Hepatocyte (in vitro differentiated cells): Measurements from ENCODE around the gene ZNF714.

Experiments used
- CTCF ChIP-seq: fragments of 200-600 bp; sonication (generic); IDR thresholded peaks from 2 replicates; pipeline ENCODE4 v1.5.1; 2016; ENCODE audit warnings: antibody characterized with exemption, mild to moderate bottlenecking; ENCODE audit not compliant: poor library complexity
- EZH2 ChIP-seq: fragments of 200-600 bp; sonication (generic); IDR thresholded peaks from 2 replicates; pipeline ENCODE4 v1.6.1; 2016; ENCODE audit warnings: antibody characterized with exemption, mild to moderate bottlenecking, borderline replicate concordance

DNA sequence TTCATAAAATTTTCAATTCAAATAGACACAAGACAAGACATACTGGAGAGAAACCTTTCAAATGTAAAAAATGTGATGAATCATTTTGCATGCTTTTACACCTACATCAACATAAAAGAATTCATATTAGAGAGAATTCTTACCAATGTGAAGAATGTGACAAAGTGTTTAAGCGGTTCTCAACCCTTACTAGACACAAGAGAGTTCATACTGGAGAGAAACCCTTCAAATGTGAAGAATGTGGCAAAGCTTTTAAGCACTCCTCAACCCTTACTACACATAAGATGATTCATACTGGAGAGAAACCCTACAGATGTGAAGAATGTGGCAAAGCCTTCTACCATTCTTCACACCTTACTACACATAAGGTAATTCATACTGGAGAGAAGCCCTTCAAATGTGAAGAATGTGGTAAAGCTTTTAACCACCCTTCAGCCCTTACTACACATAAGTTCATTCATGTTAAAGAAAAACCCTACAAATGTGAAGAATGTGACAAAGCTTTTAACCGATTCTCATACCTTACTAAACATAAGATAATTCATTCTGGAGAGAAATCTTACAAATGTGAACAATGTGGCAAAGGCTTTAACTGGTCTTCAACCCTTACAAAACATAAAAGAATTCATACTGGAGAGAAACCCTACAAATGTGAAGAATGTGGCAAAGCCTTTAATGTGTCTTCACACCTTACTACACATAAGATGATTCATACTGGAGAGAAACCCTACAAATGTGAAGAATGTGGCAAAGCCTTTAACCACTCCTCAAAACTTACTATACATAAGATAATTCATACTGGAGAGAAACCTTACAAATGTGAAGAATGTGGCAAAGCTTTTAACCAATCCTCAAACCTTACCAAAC is 35.3 kb downstream of the ZNF714 start:
- TF ChIP-seq CTCF, result no peak
- TF ChIP-seq EZH2, result no peak
